Stimulated activated CD8-positive, alpha-beta memory T cell treated with anti-CD3 and anti-CD28 coated beads, Interleukin-4, amount 100 ng/mL, for 48 hours (primary cell): ENCODE data around the gene PLA2G4B.
A peak's percentile ranks its signal among the peaks of the same experiment; 100 is the strongest.

ENCODE experiments used
- DNase-seq: peaks from one replicate; pipeline ENCODE4 v3.0.0-alpha.2; 2020

Gene PLA2G4B

GRCh38 chr15:41891226-41891625 is 52.6 kb downstream of the PLA2G4B start:
- DNase-seq: no peak

DNA sequence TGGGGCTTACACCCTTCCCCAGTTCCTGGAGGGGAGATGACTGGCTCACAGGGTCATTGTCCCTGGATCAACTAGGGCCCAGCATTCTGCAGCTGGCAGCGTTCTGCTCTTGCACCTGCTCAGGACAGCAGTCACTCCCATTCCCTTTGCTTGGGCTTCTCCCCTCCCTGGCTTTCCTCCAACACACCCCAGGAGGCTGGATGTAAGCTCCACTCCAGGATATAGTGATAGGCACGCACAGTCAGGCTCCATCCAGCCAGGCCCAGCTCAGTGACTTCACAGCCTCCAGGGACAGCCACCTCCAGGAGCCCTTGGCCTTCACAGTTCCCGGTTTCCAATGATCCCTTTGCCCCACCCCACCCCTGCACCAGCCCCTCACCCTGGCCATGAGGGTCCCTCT is 53.3 kb downstream of the PLA2G4B start:
- DNase-seq: no peak

- no peak for DNase-seq
These were observed 54.2 kb downstream of the PLA2G4B start for GRCh38 chr15:41892621-41893421.

DNA sequence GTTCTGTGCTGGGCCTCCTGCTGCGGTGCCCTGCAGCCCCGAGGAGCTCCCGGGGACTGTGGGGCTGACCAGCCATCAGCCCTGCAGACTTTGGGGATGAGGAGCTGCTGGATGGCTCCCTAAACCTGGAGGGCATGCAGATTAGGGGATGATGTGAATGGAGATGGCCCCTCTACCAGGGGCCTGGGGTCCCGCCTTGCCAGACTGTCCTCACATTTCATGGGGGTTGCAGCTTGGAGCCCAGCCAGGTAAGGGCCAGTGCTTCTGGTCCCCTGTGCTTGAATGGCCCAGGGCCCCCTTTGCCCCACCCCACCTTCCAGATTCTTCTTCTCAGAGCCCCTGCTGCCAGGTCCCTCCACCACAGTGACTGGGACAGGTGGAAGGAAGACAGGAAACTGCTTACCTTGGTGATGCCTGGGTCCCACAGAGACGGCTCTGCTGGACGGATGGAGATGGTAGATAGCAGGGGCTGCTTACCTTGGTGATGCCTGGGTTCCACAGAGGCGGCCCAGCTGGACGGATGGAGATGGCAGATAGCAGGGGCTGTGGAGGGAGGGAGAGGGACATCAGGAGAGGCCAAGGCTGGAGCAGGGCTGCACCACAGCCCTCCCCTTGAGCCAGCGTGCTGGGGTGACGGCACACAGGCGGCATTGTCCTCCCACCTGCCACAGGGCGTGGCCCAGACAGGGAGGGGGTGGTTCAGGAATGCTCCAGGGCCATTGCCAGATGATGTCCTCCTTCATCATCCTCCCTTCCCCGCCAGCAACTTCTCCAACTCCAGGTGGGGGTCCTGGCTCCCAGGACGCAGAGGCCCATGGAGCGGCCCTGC is 55.0 kb downstream of the PLA2G4B start, which contains the start of gene SPTBN5:
TSS of gene SPTBN5 (minus strand) at position 632 of the 829 bp plus-strand sequence. CDS start at position 76, 556 bp downstream.
- no peak for DNase-seq

GRCh38 chr15:41894251-41894790 is 55.7 kb downstream of the PLA2G4B start:
- DNase-seq: no peak

DNA sequence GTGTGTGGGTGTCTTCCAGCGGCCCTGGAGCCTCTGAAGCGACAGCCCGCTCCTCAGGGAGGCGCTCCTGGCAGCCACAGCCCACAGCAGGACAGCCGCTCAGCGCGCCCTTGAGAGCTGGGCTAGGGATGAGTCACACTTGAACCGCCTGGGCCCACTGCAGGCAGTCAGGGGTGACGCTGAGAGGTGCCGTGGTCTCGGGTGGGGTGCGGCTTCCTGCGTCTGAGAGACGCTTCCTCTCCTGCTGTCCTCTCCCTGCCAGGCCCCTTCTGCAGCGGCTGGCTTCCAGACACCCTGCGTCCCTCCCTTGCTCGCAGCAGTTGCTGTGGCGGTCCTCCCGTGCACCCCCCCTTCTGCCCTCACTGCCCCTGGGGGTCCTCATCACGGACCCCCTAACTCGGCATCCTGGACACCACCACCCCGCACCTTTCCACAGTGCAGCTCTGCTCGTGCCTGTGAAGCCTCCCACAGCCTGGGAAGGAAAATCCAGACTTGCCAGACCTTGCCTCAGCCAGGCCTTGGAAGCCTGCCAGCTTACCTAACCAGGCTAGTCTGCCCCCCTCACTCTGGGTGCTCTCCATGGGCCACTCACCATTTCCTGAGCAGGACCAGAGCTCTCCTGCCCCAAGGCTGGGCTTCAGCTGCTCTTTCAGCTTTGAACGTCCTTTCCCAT is 56.3 kb downstream of the PLA2G4B start:
- DNase-seq: peak; percentile 82

DNA sequence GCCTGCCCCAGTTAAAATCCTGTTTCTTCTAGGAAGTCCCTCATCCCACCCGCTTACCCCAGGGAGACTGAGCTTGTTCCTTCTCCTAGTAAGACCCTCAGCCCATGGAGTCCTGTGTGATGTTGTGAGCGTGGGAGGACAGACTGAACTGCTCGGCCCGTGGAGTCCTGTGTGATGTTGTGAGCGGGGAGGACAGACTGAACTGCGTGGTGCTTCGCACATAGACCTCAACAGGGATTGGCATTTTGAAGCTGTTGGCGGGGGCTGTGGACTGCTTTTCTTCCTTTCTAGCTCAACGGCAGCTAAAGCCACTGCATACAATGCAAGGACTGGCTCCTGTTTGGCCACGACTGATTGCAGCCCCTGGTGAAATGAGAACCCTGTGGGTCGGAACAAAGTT is 56.8 kb downstream of the PLA2G4B start:
- no peak for DNase-seq

GRCh38 chr15:41895957-41896356 is 57.3 kb downstream of the PLA2G4B start:
- DNase-seq: no peak

DNA sequence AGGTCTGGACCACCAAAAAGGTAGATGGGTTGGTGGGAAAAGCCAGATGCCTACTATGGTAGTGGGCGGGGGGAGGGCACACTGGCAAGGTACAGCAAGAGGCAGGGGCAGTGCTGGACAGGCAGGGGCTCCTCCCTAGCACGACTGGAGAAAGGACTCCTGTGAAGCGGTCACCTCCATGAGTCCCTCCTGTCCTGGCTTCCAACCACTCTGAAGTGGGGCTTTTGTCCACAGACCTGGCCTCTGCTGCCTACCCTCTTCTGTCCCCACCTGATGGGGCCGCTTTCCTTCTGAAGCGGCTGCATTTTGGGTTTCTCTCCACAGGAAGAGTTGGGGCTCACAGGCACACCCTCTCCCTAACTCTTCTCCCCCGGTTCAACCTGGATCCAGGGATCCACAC is 57.9 kb downstream of the PLA2G4B start:
- no peak for DNase-seq

DNA sequence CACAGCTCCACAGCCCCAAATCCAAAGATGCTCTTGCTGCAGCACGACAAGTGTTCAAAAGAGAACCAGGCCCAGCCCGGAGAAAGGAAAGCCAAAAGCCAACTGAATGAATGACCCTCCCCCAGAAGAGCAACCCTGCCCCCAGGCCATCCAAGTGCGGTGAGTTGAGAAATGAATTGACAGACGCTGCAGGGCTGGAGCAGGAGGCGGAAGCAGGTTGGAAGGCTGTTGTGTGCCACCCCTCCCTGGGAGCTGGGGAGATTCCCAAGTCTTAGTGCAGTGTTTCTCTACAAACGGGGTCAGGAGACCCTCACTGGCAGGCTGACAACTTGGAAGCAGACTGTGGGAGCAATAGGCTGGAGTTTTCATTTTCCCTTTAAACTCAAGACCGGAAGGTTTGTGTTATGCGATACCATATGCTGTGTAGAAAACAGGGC is 58.7 kb downstream of the PLA2G4B start:
- DNase-seq: no peak
